GM12873 (cell line): Measurements from ENCODE around the gene KRT72.

Experiments
- TF ChIP-seq, protein P1 (sequence below): IDR thresholded peaks from 2 replicates; pipeline ENCODE4 v1.5.1; 2012; ENCODE audit warnings: low read depth, mild to moderate bottlenecking, moderate library complexity, low read length, control low read depth; ENCODE audit not compliant: insufficient read depth; ENCODE audit errors: missing control alignments

Gene KRT72

DNA sequence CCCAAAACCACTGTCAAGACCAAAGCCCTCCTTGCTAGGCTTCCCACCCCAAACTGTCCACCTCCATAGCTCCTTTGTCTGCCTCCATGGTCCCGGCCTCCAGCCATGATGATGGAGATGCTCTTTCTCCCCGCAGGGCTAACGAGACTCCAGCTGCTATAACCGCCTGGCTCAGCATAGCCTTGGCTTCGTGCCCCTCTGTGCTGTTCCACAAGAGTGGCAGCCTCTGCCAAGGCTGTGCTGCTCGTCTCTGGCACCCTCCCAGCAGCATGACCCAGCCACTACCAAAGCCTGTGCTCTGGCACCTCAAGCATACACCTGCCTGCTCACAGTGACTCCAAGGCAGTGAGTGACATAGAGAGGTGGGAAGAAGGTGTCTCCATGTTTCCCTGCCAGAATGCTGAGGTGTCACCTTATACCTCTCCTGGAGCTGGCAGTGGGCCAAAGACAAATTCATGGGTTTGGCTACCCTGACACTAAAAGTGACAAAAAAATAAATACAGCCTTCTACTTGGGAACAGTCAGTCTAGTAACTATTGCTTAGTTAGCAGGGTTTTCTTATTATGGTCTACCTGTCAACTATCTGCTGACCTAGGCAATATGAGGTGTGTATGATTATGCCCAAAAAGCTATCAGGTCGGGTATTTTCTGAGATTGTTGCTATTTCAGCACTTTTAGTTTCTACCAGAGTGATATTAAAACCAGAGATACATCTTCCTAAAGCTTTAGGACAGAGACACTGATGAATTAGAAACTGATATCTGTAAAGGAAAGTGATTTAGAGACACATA lies 33.2 kb upstream of the KRT72 start:
- TF ChIP-seq, protein P1, sequence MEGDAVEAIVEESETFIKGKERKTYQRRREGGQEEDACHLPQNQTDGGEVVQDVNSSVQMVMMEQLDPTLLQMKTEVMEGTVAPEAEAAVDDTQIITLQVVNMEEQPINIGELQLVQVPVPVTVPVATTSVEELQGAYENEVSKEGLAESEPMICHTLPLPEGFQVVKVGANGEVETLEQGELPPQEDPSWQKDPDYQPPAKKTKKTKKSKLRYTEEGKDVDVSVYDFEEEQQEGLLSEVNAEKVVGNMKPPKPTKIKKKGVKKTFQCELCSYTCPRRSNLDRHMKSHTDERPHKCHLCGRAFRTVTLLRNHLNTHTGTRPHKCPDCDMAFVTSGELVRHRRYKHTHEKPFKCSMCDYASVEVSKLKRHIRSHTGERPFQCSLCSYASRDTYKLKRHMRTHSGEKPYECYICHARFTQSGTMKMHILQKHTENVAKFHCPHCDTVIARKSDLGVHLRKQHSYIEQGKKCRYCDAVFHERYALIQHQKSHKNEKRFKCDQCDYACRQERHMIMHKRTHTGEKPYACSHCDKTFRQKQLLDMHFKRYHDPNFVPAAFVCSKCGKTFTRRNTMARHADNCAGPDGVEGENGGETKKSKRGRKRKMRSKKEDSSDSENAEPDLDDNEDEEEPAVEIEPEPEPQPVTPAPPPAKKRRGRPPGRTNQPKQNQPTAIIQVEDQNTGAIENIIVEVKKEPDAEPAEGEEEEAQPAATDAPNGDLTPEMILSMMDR, result no peak

DNA sequence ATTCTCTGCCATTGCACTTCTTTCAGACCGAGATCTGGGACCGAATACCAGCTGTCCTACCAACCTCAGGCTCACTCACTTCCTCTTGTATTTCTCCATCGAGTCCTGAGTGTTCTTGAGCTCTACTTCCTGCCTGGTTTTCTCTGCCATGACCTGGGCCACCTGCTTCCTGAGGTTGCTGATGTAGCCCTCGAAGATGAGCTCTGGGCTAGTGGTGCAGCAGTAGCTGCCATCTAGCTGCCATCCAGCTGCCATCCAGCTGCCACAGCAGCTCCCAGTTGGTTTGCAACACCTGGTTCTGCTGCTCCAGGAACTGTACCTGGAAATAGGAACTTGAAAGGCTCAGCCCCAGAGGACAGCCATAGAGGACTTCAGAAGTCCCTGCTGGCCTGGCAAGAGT lies 32.1 kb upstream of the KRT72 start:
- TF ChIP-seq, protein P1, result no peak

DNA sequence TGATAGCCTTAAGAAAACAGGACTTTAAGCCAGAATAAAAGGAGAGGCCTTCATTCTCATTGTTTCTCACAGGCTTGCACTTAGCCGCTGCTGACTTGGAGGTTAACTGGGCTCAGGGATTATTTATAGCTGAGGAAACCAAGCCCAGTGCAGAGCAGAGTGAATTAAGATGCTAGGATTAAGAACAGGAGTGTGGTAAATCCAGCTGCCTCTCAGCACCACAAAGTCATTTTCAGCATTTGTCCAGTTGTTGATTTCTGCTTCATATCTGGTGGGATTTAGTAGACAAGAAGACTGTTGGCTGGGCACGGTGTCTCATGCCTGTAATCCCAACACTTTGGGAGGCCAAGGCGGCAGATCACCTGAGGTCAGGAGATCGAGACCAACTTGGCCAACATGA lies 31.4 kb upstream of the KRT72 start:
- TF ChIP-seq, protein P1, result no peak

DNA sequence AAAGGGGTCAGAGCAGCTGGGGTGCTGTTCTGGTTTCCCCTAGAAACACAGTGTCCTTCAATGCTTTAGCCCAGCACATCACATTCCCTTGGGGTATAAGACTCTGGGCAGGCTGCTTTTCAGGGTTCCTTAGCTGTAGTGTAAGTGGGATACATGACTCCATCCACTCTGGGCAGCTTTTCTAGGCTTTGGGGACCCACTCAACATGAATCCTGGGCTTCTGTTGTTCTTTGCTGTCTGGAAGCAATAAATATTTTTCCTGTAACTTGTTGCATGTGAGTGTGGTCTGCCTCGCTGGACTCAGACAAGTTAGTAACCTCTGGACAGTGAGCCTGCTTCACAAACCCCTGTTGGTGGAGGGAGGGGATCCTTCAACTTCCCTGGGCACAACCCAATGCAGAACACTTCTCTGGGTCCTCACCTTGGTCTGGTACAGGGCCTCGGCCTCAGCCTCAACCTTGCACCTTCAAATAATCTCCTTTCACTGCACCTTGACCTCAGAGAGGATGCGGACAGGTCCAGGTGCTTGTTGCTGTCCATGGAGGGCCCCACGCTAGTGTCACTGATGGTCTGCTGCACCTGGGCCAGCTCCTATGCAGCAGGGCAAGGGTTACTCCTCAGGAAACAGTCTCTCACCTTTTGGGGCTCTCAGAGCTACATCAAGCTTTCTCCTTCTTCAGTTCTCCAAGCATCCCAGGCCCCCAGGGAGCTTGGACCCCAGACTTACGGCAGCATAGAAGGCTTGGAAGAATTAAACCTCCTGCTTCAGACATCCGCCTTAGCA lies 30.6 kb upstream of the KRT72 start:
- TF ChIP-seq, protein P1, result no peak

DNA sequence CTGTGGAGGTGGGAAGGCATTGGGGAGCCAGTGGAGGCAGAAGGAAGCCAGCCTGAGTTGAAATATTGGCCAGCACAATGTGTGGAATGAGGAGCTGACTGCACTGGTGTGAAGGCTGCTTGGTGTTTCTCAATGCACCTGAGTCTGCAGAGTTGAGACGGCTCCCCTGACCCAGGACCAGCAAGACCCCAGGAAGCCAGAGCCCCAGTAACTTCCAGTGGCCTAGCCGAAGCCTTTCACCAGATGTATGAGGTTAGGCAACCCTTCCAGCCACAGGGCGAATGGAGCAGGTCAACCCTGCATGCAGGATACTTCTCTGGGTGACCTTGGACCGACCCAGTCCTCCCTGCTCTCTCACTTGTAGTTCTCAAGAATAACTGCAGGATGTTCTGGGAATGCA lies 30.0 kb upstream of the KRT72 start:
- TF ChIP-seq, protein P1, result no peak

DNA sequence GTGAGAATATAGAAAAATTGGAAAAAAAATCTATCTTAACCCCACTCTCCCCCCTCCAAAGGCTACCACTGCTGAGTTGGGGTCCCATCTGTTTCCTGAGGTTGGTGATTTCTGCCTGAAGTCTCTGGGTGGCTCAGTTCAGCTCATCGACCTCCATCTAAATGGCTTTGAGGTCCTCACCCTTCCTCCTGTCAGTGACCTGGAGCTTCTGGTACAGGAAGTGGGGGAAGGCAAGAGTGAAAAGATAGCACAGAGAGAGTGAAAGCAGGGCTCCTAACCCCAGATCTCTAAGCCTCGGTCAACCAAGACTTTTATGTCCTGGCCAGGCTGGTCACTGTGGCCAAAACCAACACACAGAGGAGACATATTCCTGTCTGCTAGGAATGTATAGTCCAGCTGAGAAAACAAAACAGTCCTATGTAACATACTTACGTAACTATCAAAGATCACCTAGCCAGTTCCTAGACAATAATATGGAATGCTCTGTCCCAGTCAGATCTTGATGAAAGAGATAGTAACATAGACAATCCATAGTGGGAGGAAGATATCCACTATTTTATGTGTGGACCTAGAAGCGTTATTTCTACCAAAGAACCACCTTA lies 29.4 kb upstream of the KRT72 start:
- TF ChIP-seq, protein P1, result no peak

DNA sequence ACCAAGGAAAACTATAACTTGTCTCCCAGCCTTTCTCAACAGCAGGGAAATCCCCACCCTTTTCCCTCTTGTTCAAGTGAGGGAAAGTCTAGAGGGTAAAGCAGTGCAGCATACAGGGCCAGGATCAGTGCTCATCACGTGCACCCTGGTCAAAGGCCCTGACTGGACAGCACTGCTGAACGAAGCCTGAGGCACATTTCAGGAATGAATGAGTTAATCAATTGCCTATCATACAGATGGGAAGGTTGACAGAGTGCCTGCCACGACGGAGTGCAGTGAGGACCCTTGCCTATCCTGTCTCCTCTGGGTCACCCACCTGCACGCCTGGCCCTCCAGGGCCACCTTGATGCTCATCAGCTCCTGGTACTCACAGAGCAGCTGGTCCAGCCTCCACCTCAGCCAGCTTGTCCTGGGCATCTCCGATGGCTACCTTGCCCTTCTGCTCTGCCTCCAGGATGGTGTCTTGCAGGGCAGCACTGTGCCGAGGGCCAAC lies 28.8 kb upstream of the KRT72 start:
- TF ChIP-seq, protein P1, result no peak
